Ascending aorta (tissue), 2 donors: Measurements from ENCODE around the gene USP14. TPM values are rescaled to one million over a fixed set of nuclear protein-coding genes. Genes with fewer than 3 reads are reported as not detected.

Experiments used
- DNase-seq, 2 donors: peaks; one replicate each; pipeline ENCODE4 v3.0.0-alpha.2; 2019; ENCODE audit warnings: low spot score in 2 of 2
- H3K27ac ChIP-seq, 2 donors: fragments of 200-600 bp; sonication (generic); one replicate each; pipeline ENCODE4 v1.5.1; 2016 to 2017; ENCODE audit warnings: mild to moderate bottlenecking in 1 of 2
- H3K27me3 ChIP-seq: fragments of 200-600 bp; sonication (generic); one replicate; pipeline ENCODE4 v1.5.1; 2017
- H3K36me3 ChIP-seq, 2 donors: fragments of 200-600 bp; sonication (generic); one replicate each; pipeline ENCODE4 v1.5.1; 2016
- H3K4me1 ChIP-seq, 2 donors: fragments of 200-600 bp; sonication (generic); one replicate each; pipeline ENCODE4 v1.5.1; 2016 to 2017; ENCODE audit warnings: mild to moderate bottlenecking in 1 of 2
- H3K4me3 ChIP-seq, 2 donors: fragments of 200-600 bp; sonication (generic); one replicate each; pipeline ENCODE4 v1.5.1; 2016 to 2017; ENCODE audit warnings: mild to moderate bottlenecking in 1 of 2
- H3K9me3 ChIP-seq, 2 donors: fragments of 200-600 bp; sonication (generic); one replicate each; pipeline ENCODE4 v1.5.1; 2016
- intact Hi-C: fragments of 100-400 bp; cut with DNase I; formaldehyde crosslinking; loops from one replicate; pipeline ENCODE4 v1.15.1; 2023
- total RNA-seq: library from RNA; depleted of rRNA; stranded (reverse); fragments of >200 nt; gene quantifications from one replicate; pipeline ENCODE4 v1.1.0, GENCODE V29; 2016
- TF ChIP-seq, protein P1 (sequence below), 3 experiments: fragments of 200-600 bp in 2 of 3; fragments of 450-650 bp in 1 of 3; sonication (generic) in 2 of 3; IDR thresholded peaks; one replicate each; pipeline ENCODE4 v1.5.1; 2016 to 2019; ENCODE audit warnings: antibody characterized with exemption in 3 of 3, mild to moderate bottlenecking in 1 of 3, moderate library complexity in 1 of 3

Gene USP14
- total RNA-seq, 1 donor from 2014 or later: 9.7 TPM

DNA sequence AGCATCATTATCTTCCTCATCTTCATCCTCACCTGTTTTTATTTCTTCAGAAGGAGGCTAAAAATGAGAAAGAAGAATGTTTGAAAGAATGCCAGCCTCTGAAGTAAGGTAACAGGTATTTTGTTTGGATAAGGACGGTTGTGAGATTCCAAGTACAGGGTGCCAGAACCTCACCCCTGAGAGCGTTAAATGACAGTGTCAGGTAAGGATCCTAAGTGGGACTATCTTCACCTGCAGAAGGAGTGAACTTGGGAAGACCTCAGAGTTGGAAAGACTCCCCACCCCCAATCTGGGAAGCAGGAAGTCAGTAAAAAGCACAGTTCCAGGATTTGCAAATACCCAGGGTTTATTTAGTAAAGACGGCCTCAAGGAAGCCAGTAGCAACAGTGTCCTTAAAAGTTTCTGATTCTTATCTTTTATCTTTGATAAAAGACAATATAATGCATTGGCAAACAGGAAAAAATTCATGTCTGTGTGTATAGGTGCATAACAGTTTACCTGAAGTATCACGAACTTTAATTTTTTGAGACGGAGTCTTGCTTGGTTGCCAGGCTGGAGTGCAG, 57.2 kb downstream of the USP14 start:
- no peak for DNase-seq
- H3K36me3 ChIP-seq: peaks cover 61 to 79% of the 10 kb centered on the region in 2 donors
- intact Hi-C loops: no loop called here
- H3K9me3 ChIP-seq: no peaks in the 10 kb centered on the region
- H3K27me3 ChIP-seq: no peaks in the 10 kb centered on the region
- H3K4me1 ChIP-seq: no peaks in the 10 kb centered on the region
- H3K27ac ChIP-seq: no peak overlapping the region
- TF ChIP-seq, protein P1, sequence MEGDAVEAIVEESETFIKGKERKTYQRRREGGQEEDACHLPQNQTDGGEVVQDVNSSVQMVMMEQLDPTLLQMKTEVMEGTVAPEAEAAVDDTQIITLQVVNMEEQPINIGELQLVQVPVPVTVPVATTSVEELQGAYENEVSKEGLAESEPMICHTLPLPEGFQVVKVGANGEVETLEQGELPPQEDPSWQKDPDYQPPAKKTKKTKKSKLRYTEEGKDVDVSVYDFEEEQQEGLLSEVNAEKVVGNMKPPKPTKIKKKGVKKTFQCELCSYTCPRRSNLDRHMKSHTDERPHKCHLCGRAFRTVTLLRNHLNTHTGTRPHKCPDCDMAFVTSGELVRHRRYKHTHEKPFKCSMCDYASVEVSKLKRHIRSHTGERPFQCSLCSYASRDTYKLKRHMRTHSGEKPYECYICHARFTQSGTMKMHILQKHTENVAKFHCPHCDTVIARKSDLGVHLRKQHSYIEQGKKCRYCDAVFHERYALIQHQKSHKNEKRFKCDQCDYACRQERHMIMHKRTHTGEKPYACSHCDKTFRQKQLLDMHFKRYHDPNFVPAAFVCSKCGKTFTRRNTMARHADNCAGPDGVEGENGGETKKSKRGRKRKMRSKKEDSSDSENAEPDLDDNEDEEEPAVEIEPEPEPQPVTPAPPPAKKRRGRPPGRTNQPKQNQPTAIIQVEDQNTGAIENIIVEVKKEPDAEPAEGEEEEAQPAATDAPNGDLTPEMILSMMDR (IDR thresholded peaks at IDR 0.05): no peak
- no peak overlapping the region for H3K4me3 ChIP-seq

DNA sequence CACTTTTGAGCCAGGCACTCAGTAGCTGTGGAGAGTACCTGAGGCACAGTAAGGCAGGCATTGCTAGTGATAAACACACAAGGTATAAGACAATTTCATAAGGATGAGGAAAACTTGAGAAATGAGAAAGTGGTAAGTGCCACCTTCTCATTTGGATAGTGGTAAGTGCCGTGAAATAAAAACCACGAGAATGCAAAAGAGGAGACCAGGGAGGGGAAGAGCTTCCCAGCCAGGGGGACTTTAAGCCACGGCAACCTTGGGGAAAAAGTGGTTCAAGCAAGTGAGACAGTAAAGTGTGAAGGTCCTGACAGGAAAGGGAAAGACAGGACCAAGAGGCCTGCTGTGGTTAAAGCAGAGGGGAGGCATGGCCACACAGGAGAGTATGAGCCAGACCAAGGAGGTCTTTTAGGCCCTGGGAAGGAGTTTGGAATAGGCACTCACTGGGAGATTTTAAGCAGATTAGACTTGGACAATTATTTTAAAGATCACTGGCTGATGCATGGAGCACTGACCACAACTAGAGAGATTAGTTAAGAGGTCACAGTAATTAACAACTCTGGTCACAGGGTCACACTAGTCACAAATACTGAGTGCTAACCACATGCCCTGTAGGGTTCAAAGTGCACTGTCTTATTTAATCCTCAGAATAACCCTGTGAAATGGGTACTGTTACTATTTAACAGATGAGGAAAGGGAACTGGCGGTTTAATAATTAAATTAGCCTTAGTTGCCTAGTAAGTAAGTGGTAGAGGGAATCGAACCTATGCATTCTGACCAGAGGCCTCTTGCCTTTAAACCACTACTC, 59.4 kb downstream of the USP14 start:
- H3K36me3 ChIP-seq: peaks cover 49 to 69% of the 10 kb centered on the region in 2 donors
- no peak overlapping the region for H3K4me3 ChIP-seq
- no peaks in the 10 kb centered on the region for H3K9me3 ChIP-seq
- TF ChIP-seq, protein P1 (IDR thresholded peaks at IDR 0.05): no peak
- no peak for DNase-seq
- H3K4me1 ChIP-seq: no peaks in the 10 kb centered on the region
- no peaks in the 10 kb centered on the region for H3K27me3 ChIP-seq
- intact Hi-C loops: no loop called here
- no peak overlapping the region for H3K27ac ChIP-seq

DNA sequence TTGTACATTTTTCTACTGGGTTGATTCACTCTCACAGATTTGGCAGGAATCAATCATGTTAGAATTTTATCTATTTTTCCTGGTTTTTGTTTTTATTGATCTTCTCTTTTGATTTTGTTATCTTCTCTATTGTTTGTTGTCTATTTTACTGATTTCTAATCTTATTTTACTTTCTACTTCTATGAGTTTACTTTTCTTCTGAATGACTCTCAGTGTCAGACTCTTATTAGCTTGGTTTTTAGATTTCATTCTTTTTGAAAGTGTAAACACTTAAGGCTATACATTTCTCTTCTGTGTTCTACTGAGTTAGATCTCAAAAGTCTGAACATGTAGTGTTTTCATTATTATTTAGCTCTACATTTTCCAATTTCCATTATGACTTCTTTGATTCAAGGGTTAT, 62.4 kb downstream of the USP14 start:
- Histone ChIP-seq H3K4me1 (no peaks in the 10 kb centered on the region), H3K27me3 (no peaks in the 10 kb centered on the region), H3K36me3 (peaks cover 40 to 71% of the 10 kb centered on the region in 2 donors), H3K4me3 (no peak overlapping the region), H3K27ac (no peak overlapping the region), H3K9me3 (no peaks in the 10 kb centered on the region)
- DNase-seq: no peak
- intact Hi-C loops: no loop called here
- TF ChIP-seq, protein P1 (IDR thresholded peaks at IDR 0.05): no peak

DNA sequence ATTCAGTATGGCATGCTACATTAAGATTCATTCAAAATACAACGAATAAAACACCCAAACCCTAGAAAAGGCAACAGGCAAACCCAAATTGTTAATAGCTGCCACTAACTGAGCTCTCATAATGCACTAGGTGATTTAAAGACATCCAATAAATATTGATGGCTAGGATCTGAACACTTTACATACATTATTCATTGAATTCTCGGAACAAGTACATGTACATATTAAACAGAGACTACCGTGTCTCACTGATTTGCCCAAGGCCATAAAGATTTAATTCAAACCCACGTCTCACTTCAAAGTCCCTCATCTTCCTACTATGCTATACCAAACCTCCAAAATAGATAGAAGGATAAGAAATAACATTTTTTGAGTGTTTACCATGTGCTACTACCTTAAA, 67.4 kb downstream of the USP14 start:
- TF ChIP-seq, protein P1 (IDR thresholded peaks at IDR 0.05): no peak
- Histone ChIP-seq H3K4me3 (no peak overlapping the region), H3K27ac (no peak overlapping the region), H3K36me3 (peaks cover 24 to 44% of the 10 kb centered on the region in 2 donors), H3K27me3 (no peaks in the 10 kb centered on the region), H3K9me3 (no peaks in the 10 kb centered on the region), H3K4me1 (no peaks in the 10 kb centered on the region)
- intact Hi-C loops: no loop called here
- no peak for DNase-seq

DNA sequence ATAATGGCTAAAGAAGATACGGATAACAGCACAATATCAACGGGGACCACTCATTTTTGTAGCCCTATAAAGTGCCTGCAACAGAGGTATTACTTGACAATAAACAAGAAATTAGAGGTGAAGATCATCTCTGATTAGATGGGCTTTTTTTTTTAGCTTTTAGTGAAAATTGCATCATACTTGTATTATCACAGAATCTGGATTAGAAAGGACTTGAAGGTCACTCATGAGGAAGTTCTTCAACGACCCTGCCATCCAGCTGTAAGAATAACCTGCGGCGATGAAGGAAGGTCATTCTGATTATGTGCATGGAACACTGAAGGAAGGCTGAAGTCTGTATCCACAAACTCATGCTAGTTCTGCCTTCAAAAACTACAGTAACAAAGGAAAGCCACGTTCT, 69.0 kb downstream of the USP14 start:
- DNase-seq: no peak
- Histone ChIP-seq H3K27me3 (no peaks in the 10 kb centered on the region), H3K36me3 (peaks cover 22 to 38% of the 10 kb centered on the region in 2 donors), H3K9me3 (no peaks in the 10 kb centered on the region), H3K4me1 (no peaks in the 10 kb centered on the region), H3K4me3 (no peak overlapping the region), H3K27ac (no peak overlapping the region)
- TF ChIP-seq, protein P1 (IDR thresholded peaks at IDR 0.05): no peak
- intact Hi-C loops: no loop called here
